HG02588 (cell line): Measurements from ENCODE around the gene GLYR1.
A peak's percentile ranks its signal among the peaks of the same experiment; 100 is the strongest.

Experiments
- ATAC-seq: cut with Tn5 transposase; IDR thresholded peaks from one replicate; pipeline ENCODE4 v1.9.1; 2021; ENCODE audit warnings: mild to moderate bottlenecking, moderate library complexity; ENCODE audit not compliant: unreplicated experiment

The GLYR1 gene

GRCh38 chr16:4852221-4852872, 5.3 kb upstream of the GLYR1 start:
- ATAC-seq, result no peak

GRCh38 chr16:4850211-4850610, 3.1 kb upstream of the GLYR1 start:
- no peak for ATAC-seq

GRCh38 chr16:4847774-4848587, 893 bp upstream of the GLYR1 start:
- peak; percentile 23 for ATAC-seq

- ATAC-seq, result no peak
Measured at GRCh38 chr16:4846503-4846900, 586 bp downstream of the GLYR1 start.

GRCh38 chr16:4840984-4841383, 6.1 kb downstream of the GLYR1 start:
- ATAC-seq, result no peak

- no peak for ATAC-seq
Measured at GRCh38 chr16:4839942-4840341, 7.1 kb downstream of the GLYR1 start.

GRCh38 chr16:4837733-4838501, 9.2 kb downstream of the GLYR1 start:
- no peak for ATAC-seq

- ATAC-seq, result no peak
Measured at GRCh38 chr16:4836727-4837126, 10.4 kb downstream of the GLYR1 start.

- no peak for ATAC-seq
Measured at GRCh38 chr16:4833584-4833983, 13.5 kb downstream of the GLYR1 start.

- ATAC-seq, result no peak
Measured at GRCh38 chr16:4832698-4833343, 14.3 kb downstream of the GLYR1 start.

GRCh38 chr16:4831616-4832015, 15.5 kb downstream of the GLYR1 start:
- no peak for ATAC-seq

GRCh38 chr16:4830408-4830807, 16.7 kb downstream of the GLYR1 start:
- ATAC-seq, result no peak

- ATAC-seq, result no peak
Measured at GRCh38 chr16:4828567-4829321, 18.3 kb downstream of the GLYR1 start.

- ATAC-seq, result no peak
Measured at GRCh38 chr16:4826980-4827379, 20.1 kb downstream of the GLYR1 start.

GRCh38 chr16:4826526-4826925, 20.6 kb downstream of the GLYR1 start:
- ATAC-seq, result no peak

- no peak for ATAC-seq
Measured at GRCh38 chr16:4825196-4825595, 21.9 kb downstream of the GLYR1 start.

- no peak for ATAC-seq
Measured at GRCh38 chr16:4820652-4821051, 26.4 kb downstream of the GLYR1 start.

GRCh38 chr16:4814542-4815173, 32.4 kb downstream of the GLYR1 start:
- ATAC-seq, result no peak

GRCh38 chr16:4814046-4814445, 33.0 kb downstream of the GLYR1 start:
- ATAC-seq, result no peak
